GM18873 (cell line): ENCODE measurements around the gene CCR5.

Experiments
- ATAC-seq: cut with Tn5 transposase; IDR thresholded peaks from one replicate; pipeline ENCODE4 v1.9.1; 2021; ENCODE audit warnings: mild to moderate bottlenecking, moderate library complexity, moderate number of reproducible peaks; ENCODE audit not compliant: unreplicated experiment, low FRiP score

CCR5 gene

GRCh38 chr3:46356909-46357308 is 13.8 kb upstream of the CCR5 start:
- no peak for ATAC-seq

DNA sequence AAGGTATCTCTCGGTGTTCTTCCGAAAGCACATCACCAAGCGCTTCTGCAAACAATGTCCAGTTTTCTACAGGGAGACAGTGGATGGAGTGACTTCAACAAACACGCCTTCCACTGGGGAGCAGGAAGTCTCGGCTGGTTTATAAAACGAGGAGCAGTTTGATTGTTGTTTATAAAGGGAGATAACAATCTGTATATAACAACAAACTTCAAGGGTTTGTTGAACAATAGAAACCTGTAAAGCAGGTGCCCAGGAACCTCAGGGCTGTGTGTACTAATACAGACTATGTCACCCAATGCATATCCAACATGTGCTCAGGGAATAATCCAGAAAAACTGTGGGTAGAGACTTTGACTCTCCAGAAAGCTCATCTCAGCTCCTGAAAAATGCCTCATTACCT is 12.3 kb upstream of the CCR5 start:
- ATAC-seq, result no peak

DNA sequence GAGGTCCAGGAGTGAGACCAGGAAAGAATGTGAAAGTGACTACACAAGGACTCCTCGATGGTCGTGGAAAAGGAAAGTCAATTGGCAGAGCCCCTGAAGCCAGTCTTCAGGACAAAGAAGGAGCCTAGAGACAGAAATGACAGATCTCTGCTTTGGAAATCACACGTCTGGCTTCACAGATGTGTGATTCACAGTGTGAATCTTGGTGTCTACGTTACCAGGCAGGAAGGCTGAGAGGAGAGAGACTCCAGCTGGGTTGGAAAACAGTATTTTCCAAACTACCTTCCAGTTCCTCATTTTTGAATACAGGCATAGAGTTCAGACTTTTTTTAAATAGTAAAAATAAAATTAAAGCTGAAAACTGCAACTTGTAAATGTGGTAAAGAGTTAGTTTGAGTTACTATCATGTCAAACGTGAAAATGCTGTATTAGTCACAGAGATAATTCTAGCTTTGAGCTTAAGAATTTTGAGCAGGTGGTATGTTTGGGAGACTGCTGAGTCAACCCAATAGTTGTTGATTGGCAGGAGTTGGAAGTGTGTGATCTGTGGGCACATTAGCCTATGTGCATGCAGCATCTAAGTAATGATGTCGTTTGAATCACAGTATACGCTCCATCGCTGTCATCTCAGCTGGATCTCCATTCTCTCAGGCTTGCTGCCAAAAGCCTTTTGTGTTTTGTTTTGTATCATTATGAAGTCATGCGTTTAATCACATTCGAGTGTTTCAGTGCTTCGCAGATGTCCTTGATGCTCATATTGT is 10.8 kb upstream of the CCR5 start:
- ATAC-seq, result no peak

DNA sequence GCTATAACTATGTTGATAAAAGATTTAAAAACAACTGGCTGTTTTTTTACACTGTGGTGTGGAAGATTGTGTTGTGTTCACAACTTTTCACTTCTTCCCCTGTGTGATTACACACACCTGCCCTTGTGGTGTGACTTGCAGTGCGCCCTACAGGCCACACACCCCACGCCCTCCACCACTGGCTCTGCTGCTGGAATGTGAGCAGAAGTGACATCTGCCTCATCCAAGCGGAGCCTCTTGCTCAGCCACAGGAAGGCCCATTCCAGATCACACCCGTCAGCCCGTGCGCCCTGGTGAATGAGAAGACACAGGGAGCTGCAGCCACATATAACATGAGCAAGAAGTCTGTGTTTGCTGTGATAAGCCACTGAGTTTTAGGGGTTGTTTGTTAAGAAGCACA is 9.8 kb upstream of the CCR5 start:
- ATAC-seq, result no peak

GRCh38 chr3:46361408-46362283 is 9.1 kb upstream of the CCR5 start:
- no peak for ATAC-seq

- ATAC-seq, result no peak
These were observed 5.7 kb upstream of the CCR5 start for GRCh38 chr3:46365041-46365440.

DNA sequence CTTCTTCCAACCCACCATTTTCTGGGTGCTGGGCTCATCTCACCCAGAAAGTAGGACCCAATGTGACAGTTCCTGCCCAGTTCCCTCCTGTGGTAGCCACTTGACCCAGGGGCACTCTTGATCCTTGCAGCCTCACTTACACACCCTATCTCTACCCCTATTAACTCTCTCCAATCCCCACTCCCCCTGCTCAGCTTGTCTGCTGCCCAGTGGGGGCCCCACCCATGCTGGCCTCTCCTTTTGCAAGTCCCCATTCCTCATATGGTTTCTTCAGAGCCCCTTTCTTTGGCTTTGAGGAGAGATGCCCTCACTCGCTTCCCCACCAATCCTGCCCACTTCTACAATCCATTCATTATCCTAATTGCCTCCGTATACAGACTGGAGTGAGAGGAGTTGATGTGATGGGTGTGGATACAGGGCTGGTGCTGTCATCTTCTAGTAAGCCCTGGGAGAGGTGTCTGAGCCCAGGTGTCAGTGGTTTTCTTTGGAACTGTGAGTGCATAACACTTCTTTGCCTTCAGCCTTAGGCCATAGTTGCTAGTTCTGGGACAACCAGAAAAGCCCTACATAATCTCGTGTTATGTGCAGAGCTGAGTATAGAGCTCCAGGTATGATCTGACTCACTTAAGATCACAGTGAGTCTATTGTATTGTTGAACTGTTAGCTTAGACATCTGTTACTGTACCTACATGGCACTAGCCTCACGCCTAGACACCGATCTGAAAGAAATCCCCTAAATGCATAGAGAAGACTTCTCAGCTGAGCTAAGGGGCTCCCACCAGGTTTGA is 4.8 kb upstream of the CCR5 start:
- ATAC-seq, result no peak

DNA sequence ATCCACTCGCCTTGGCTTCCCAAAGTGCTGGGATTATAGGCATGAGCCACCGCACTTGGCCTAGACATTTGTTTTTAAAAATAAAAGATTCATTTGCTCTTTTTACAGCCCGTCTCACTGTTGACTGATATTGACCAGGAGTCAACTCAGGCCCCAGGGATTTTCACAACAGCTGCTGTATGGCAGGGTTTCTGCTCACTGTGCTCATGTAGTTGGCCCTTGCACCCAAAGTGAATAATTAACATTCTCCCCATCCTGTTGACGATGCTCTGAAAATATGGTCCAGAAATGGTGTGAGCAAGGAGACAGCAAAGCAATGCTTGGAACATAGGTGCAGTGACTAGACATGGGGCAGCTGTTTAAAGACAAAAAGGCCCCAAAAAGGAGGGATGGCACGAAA is 2.9 kb upstream of the CCR5 start:
- ATAC-seq, result no peak

GRCh38 chr3:46368569-46368968 is 2.2 kb upstream of the CCR5 start:
- no peak for ATAC-seq

DNA sequence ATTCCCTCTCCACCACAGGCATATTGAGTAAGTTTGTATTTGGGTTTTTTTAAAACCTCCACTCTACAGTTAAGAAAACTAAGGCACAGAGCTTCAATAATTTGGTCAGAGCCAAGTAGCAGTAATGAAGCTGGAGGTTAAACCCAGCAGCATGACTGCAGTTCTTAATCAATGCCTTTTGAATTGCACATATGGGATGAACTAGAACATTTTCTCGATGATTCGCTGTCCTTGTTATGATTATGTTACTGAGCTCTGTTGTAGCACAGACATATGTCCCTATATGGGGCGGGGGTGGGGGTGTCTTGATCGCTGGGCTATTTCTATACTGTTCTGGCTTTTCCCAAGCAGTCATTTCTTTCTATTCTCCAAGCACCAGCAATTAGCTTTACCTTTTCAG is 1.6 kb upstream of the CCR5 start:
- ATAC-seq, result no peak

- no peak for ATAC-seq
These were observed 1.0 kb upstream of the CCR5 start for GRCh38 chr3:46369675-46370132.

GRCh38 chr3:46371519-46372340 is 984 bp downstream of the CCR5 start:
- ATAC-seq, result no peak

- no peak for ATAC-seq
These were observed 2.0 kb downstream of the CCR5 start for GRCh38 chr3:46372492-46373359.

DNA sequence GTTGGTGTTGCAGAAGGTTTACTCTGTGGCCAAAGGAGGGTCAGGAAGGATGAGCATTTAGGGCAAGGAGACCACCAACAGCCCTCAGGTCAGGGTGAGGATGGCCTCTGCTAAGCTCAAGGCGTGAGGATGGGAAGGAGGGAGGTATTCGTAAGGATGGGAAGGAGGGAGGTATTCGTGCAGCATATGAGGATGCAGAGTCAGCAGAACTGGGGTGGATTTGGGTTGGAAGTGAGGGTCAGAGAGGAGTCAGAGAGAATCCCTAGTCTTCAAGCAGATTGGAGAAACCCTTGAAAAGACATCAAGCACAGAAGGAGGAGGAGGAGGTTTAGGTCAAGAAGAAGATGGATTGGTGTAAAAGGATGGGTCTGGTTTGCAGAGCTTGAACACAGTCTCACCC is 4.0 kb downstream of the CCR5 start:
- no peak for ATAC-seq

GRCh38 chr3:46375218-46375617 is 4.5 kb downstream of the CCR5 start:
- no peak for ATAC-seq

DNA sequence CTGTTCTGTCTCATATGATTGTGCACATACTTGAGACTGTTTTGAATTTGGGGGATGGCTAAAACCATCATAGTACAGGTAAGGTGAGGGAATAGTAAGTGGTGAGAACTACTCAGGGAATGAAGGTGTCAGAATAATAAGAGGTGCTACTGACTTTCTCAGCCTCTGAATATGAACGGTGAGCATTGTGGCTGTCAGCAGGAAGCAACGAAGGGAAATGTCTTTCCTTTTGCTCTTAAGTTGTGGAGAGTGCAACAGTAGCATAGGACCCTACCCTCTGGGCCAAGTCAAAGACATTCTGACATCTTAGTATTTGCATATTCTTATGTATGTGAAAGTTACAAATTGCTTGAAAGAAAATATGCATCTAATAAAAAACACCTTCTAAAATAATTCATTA is 5.1 kb downstream of the CCR5 start:
- no peak for ATAC-seq

GRCh38 chr3:46378426-46378942 is 7.7 kb downstream of the CCR5 start:
- no peak for ATAC-seq

- no peak for ATAC-seq
These were observed 9.9 kb downstream of the CCR5 start for GRCh38 chr3:46380471-46381221.
